HL-60 (cell line): ENCODE data around the gene CCDC116.

ENCODE experiments used
- TF ChIP-seq, protein P1 (sequence below): IDR thresholded peaks from 2 replicates; pipeline ENCODE4 v1.6.1; 2012; ENCODE audit warnings: low read depth; ENCODE audit not compliant: insufficient replicate concordance
- TF ChIP-seq, protein P2 (sequence below): IDR thresholded peaks from one replicate; pipeline ENCODE4 v1.5.1; 2011; ENCODE audit warnings: low read length, control low read depth, inconsistent platforms; ENCODE audit not compliant: insufficient read depth

DNA sequence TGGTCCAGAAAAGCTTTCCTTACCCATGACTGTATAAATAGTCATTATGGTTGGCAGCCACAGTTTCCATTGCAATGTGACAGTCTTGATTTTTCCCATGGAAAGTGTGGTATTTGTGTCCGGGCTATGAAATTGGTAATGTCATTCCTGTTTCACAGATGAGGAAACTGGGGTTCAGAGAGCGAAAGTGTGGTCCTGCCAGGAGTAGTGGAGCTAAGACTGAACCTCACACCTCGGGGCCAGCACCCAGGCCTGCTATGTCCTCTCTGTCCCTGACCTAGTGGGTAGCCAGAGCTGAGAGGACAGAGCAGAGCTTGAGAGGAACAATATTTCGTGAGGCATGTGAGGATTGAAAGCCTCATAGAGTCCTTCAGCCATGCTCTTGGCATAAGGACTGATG, 1.5 kb upstream of the CCDC116 start:
- TF ChIP-seq, protein P1, sequence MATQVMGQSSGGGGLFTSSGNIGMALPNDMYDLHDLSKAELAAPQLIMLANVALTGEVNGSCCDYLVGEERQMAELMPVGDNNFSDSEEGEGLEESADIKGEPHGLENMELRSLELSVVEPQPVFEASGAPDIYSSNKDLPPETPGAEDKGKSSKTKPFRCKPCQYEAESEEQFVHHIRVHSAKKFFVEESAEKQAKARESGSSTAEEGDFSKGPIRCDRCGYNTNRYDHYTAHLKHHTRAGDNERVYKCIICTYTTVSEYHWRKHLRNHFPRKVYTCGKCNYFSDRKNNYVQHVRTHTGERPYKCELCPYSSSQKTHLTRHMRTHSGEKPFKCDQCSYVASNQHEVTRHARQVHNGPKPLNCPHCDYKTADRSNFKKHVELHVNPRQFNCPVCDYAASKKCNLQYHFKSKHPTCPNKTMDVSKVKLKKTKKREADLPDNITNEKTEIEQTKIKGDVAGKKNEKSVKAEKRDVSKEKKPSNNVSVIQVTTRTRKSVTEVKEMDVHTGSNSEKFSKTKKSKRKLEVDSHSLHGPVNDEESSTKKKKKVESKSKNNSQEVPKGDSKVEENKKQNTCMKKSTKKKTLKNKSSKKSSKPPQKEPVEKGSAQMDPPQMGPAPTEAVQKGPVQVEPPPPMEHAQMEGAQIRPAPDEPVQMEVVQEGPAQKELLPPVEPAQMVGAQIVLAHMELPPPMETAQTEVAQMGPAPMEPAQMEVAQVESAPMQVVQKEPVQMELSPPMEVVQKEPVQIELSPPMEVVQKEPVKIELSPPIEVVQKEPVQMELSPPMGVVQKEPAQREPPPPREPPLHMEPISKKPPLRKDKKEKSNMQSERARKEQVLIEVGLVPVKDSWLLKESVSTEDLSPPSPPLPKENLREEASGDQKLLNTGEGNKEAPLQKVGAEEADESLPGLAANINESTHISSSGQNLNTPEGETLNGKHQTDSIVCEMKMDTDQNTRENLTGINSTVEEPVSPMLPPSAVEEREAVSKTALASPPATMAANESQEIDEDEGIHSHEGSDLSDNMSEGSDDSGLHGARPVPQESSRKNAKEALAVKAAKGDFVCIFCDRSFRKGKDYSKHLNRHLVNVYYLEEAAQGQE = no peak
- TF ChIP-seq, protein P2, sequence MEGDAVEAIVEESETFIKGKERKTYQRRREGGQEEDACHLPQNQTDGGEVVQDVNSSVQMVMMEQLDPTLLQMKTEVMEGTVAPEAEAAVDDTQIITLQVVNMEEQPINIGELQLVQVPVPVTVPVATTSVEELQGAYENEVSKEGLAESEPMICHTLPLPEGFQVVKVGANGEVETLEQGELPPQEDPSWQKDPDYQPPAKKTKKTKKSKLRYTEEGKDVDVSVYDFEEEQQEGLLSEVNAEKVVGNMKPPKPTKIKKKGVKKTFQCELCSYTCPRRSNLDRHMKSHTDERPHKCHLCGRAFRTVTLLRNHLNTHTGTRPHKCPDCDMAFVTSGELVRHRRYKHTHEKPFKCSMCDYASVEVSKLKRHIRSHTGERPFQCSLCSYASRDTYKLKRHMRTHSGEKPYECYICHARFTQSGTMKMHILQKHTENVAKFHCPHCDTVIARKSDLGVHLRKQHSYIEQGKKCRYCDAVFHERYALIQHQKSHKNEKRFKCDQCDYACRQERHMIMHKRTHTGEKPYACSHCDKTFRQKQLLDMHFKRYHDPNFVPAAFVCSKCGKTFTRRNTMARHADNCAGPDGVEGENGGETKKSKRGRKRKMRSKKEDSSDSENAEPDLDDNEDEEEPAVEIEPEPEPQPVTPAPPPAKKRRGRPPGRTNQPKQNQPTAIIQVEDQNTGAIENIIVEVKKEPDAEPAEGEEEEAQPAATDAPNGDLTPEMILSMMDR = no peak
